T1000 (cell line): ENCODE data around the gene TMEM132D.

Source experiments
- DNase-seq: peaks from one replicate; lab custom pipeline; 2025; ENCODE audit warnings: mixed read lengths; lab: John Stamatoyannopoulos, UW

TMEM132D gene

DNA sequence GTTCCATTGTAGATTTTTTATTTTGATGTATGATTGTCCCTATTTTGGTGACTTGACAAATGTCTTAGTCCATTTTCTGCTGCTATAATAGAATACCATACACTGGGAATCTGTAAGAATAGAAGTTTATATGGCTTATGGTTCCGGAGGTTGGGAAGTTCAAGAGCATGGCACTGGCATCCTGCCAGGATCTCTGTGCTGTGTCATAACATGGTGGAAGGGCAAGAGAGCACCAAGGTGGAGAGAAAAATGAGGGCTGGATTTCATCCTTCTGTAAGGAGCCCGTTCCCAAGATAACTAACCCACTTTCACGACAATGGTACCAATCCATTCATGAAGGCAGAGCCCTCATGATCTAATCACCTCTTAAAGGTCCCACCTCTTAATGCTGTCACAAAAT lies 176.7 kb downstream of the TMEM132D start:
- no peak for DNase-seq

DNA sequence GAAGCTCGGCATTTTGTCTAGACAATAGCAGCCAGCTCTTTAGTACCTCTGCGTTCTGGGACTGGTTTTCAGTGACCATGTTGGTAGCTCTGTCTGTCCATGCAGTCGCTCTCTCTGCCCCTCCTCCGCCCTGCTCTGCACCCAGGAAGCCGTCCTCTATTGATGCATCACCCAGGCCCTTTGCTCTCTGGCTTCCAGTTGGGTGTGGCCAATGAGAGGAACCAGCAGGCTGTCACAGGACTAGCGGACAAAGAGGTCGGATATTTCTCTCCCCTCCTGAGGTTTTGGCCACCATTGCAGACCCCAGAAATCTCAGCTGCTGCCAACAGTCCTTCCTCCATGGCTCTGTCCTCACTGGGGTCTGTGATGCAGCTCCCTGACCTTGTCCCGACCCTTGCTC lies 180.6 kb downstream of the TMEM132D start:
- no peak for DNase-seq

DNA sequence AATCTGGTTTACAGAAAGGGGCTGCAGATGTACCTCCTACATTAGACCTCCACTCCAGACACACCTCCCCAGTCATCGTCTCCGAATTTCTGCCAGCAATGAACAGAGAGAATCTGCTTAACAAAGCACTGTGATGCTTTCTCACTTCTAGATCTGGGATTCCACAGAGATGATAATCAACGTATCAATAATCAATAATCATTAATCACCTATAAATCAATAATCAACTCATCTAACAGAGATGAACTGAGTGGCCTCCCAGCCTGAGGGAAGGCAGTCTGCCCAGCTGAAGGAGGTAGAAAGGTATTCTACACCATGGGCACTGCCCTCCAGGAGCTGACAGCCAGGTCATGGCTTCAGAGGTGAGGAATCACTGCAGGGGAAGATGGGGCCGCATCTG lies 183.2 kb downstream of the TMEM132D start:
- no peak for DNase-seq

DNA sequence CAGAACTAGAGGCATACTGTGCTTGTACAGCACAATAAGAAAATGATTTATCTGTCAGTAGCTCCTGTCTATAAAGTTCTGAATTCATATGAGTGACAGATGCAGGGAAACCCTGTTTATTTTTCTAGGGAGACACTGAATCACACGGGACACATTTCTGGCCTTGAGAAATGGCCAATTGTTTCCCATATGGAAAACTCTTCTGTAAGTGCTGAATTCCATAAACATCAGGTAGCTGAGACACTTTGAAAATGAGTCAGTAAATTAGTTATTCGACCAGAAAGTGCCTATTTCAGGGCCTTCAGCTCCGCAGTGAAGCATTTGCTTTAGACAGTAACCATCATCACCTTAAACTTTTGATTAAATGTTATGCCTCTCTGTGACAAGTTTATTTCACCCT lies 184.4 kb downstream of the TMEM132D start:
- no peak for DNase-seq

GRCh38 chr12:129717438-129717837 lies 186.4 kb downstream of the TMEM132D start:
- no peak for DNase-seq

GRCh38 chr12:129716825-129717224 lies 187.0 kb downstream of the TMEM132D start:
- no peak for DNase-seq

DNA sequence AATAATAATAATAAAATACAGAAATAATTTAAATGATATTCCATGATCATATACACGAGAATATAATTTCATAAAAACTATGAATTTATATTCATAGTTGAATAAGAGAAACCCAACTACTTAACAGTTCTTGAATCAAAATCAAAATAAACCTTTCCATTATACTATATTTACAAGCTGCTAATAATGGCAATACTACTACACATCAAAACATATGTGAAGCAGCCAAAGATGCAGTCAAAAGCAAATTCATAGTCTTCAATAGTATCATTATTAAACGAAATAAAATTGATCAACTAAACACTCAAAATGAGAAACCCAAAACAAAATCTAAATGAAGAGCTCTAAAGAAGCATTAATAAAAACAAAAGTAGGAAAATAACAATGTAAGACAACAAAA lies 197.1 kb downstream of the TMEM132D start:
- DNase-seq, result no peak

GRCh38 chr12:129704232-129704830 lies 199.5 kb downstream of the TMEM132D start:
- no peak for DNase-seq

DNA sequence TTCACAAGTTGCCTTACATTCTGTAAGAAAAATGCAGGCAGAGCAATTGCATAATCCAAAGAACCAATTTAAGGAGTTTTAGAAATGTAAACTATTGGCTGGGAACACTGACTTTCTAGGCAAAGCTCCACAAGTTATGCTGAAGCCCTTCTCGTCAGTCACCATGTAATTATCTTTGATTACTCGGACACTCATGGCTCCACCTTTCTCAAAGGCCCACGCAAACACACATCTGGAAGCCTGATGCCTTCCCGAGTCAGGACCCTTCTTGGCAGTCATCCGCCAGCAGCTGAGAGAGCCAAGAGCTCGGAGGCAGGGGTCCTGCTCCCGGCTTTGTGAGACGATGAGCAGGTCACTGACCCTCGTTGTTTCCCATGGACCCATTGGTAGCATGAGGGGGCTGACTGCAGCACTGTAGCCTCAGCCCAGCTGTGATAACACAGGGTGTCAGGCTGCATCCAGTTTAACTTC lies 202.2 kb downstream of the TMEM132D start:
- DNase-seq, result no peak

DNA sequence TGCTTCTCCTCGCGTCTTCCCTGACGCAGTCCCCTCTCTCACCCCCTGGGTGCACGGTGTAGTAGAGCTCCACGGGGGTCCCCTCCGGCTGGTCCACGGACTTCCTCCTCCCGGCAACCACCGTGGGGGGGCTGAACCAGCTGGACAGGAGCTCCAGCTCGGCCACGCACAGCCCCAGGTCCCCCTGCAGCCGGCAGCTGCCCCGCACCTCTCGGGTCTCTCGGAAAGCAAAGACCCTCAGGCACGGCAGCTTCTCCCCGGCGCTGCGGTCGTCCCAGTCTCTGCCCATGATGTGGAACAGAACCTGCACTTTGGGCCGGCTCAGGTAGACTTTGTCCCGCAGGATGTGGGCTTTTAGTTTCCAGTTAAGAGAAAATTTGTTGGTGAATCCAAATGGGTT lies 203.8 kb downstream of the TMEM132D start:
- no peak for DNase-seq

DNA sequence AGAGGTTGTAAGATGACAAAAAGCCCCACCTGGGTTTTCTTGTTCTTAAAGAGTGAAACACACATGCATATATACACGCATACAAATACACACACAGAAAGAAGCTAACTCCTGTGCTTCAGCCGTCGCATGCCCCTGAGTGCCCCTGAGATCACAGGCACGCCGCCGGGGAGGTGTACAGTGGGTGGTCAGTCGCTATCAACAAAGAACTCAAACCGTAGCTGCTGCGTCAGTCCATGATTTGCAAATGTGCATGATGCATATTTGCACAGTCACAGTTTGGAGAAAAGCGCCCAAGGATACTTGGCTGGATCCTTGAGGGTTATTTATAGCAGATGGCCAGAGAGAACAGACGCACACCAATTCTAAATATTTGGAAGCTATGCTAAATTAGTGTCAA lies 206.9 kb downstream of the TMEM132D start:
- no peak for DNase-seq

GRCh38 chr12:129696405-129696804 lies 207.4 kb downstream of the TMEM132D start:
- no peak for DNase-seq

DNA sequence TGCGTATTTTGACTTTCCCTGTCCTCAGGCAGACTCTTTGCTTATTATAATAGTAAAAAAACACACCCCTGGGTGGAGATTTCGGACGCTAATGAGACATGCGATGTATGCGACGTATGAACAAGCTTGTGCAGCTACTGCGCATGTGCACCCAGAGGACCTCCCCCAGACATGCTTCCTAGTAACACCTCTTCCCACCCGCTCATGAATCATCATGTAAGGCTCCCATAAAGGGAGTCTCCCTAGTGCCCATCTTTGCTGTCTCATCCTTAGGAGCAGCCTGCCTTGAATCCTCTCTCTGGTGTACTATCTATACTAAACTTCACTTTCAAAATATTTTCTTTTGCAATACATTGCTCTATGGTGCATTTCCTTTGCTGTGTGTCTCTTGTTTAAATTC lies 210.1 kb downstream of the TMEM132D start:
- DNase-seq, result no peak

- no peak for DNase-seq
Measured at GRCh38 chr12:129687731-129688130, 216.1 kb downstream of the TMEM132D start.

GRCh38 chr12:129681830-129682229 lies 222.0 kb downstream of the TMEM132D start:
- no peak for DNase-seq

DNA sequence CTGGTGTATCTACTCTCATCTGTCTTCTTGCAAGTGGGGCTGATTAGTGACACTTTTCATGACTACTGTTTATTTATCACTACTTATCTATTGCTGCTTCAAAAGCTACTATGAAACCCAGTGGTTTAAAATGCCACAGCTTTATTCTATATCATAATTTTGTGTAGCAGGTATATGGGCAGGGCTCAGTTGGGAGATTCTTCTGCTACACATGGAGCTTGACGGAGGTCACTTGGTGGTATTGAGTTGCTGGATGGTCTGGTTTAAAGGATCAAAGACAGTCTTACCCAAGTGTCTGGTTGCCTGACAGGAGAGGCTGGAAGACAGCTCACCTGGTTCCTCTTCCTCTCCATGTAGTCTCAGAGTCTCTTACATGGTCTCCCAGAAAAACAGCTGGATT lies 222.7 kb downstream of the TMEM132D start:
- DNase-seq, result no peak

GRCh38 chr12:129676411-129676810 lies 227.4 kb downstream of the TMEM132D start:
- no peak for DNase-seq

- DNase-seq, result no peak
Measured at GRCh38 chr12:129675947-129676346, 227.9 kb downstream of the TMEM132D start.

DNA sequence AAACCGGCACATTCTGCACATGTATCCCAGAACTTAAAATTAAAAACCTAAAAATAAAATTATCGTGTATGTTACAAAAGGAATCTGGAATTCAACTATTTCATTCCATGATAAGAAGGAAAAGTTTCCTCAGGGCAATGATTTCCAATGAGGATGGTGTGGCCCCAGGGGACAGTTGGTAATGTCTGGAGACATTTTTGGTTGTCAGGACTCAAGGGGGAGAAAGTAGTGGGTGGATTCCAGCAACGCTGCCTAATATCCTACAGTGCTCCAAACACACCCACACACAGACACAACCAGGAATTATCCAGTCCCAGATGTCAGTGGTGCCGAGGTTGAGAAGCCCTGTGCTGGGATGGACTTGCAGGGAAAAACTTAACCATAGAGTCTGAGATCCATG lies 228.3 kb downstream of the TMEM132D start:
- DNase-seq, result no peak

DNA sequence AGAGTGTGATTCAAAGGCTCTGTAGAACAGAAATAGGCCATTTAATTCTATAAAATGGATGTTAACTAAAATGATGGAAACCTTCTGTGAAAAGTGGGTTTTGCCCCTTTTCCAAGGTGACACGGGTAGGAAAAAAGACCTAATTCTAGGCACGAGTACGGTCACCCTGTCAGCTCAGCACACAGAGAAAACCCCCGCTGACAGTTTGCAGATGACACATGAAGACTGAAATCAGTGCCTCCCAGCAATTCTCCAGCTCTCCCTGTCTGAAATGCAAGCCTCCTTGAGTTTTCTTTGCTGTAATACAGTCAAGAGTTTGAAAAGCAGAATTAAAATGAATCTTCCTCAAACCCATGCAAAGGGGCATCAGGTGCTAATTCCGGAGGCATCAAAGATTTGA lies 230.0 kb downstream of the TMEM132D start:
- no peak for DNase-seq

DNA sequence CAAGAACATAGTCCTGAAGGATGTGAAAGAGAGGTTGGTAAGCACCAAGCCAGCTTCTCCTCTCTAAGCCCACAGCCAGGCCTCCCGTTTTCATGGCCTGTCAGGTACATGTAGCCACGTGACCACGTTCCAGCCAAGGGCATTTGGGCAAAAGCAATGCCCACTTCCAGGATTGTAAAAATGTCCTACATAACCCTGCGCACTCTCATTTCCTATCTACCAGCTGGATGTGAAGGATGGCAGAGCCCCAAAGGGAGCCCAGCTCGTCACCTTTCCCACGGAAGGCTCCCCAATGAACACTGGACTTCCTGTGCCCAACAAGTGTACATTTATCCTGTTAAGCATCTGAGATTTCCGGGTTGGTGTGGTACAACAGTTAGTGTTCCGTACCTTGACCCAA lies 231.7 kb downstream of the TMEM132D start:
- DNase-seq, result no peak

DNA sequence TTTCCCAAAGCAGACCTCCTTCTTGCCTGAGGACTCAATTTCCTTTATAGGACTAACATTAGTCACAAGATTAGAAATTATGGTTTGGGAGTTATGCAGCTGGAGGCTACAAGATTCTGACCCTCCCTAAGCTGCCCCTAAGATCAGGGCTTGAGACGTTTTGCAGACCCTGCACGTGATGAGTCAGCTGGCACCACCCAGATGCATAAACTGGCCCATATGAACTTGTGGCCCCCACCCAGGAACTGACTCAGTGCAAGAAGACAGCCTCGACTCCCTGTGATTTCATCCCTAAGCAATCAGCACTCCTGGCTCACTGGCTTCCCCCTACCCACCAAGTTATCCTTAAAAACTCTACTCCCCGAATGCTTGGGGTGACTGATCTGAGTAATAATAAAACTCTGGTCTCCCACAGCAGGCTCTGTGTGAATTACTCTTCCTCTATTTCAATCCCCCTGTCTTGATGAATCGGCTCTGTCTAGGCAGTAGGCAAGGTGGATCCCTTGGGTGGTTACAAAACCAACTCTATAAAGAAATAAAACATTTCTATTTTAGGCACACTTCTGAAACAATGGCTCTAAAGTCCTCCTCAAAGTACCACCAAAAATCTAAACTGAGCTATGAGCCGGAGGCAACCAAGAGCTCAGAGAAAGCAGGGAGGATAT lies 233.4 kb downstream of the TMEM132D start:
- DNase-seq, result no peak

- no peak for DNase-seq
Measured at GRCh38 chr12:129665414-129665813, 238.4 kb downstream of the TMEM132D start.

- no peak for DNase-seq
Measured at GRCh38 chr12:129662234-129662633, 241.6 kb downstream of the TMEM132D start.
